ENCODE data around the gene MOV10L1.

MOV10L1 gene

DNA sequence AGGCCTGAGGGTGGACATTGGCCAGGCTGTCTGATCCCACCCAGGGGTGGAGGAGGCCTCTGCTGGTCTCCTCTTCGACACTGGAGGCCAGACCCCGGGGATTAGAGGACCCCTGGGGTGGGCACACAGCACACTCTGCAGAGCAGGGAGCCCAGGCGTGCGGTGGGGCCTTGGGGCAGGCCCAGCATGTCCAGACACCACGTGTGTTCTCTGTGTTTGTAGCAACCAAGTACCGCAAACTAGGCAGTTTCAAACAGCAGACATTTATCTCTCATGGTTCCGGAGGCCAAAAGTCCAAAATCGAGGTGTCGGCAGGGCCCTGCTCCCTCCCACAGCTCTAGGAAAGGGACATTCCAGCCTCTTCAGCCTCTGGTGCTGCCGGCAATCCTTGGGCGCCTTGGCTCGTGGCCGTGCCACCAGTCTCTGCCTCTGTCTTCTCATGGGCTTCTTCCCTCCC is 82.2 kb downstream of the MOV10L1 start:
- Histone ChIP-seq H4K20me1 (ENCODE audit: insufficient read depth, low read length) (no peaks in the 10 kb centered on the region), H3K4me3 (ENCODE audit: low read length) (no peak overlapping the region), H3K4me1 (ENCODE audit: low read length) (peaks cover 32% of the 10 kb centered on the region), H3K27ac (ENCODE audit: low read length) (no peak overlapping the region), H3K4me2 (ENCODE audit: low read length) (no peak overlapping the region), H3K27me3 (ENCODE audit: low read depth, low read length) (peaks cover 7% of the 10 kb centered on the region; the same call in 1 of the 2 replicates), H3K36me3 (replicated peaks; ENCODE audit: low read depth, low read length) (no peaks in the 10 kb centered on the region), H2AFZ (ENCODE audit: low read depth, low read length) (no peak overlapping the region), H3K9me3 (ENCODE audit: insufficient read depth, low read length) (no peaks in the 10 kb centered on the region), H3K79me2 (ENCODE audit: low read length) (no peaks in the 10 kb centered on the region), H3K9ac (ENCODE audit: low read length) (no peak overlapping the region)
- no peak for TF ChIP-seq EZH2phosphoT487 (IDR thresholded peaks at IDR 0.05; ENCODE audit: low read depth)
- TF ChIP-seq, protein P1, sequence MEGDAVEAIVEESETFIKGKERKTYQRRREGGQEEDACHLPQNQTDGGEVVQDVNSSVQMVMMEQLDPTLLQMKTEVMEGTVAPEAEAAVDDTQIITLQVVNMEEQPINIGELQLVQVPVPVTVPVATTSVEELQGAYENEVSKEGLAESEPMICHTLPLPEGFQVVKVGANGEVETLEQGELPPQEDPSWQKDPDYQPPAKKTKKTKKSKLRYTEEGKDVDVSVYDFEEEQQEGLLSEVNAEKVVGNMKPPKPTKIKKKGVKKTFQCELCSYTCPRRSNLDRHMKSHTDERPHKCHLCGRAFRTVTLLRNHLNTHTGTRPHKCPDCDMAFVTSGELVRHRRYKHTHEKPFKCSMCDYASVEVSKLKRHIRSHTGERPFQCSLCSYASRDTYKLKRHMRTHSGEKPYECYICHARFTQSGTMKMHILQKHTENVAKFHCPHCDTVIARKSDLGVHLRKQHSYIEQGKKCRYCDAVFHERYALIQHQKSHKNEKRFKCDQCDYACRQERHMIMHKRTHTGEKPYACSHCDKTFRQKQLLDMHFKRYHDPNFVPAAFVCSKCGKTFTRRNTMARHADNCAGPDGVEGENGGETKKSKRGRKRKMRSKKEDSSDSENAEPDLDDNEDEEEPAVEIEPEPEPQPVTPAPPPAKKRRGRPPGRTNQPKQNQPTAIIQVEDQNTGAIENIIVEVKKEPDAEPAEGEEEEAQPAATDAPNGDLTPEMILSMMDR (IDR thresholded peaks at IDR 0.05; ENCODE audit: low read depth, low read length): no peak

DNA sequence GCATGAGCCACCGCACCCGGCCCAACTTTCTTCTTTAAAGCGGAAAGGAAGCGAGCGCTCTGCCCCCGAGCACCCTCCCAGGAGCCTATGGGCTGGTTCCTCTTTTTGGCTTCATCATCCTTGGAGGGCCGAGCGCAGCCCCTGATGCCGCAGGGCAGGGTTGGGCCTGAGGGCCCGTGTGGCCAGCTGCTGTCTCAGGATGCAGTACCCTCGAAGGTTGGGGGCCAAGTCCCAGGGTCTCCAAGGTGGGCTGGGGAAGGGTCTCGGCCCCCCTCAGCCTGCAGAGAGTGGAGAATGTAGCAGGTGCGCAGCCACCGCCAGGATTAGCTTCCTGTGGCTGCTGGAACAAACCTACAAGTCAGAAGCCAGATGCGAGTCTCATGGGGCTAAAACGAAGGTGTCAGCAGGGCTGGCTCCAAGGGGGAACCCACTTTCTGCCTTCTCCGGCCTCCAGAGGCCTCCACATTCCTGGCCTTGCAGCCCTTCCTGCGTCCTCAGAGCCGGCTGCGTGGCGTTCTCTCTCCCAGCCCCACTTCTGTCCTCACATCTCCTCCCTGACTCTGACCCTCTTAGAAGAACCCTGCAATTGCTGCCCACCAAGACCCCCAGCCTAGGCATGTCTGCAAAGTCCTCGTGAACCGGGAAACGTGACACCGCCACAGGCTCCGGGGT is 83.6 kb downstream of the MOV10L1 start:
- TF ChIP-seq, protein P1 (IDR thresholded peaks at IDR 0.05; ENCODE audit: low read depth, low read length): no peak
- no peak for TF ChIP-seq EZH2phosphoT487 (IDR thresholded peaks at IDR 0.05; ENCODE audit: low read depth)

DNA sequence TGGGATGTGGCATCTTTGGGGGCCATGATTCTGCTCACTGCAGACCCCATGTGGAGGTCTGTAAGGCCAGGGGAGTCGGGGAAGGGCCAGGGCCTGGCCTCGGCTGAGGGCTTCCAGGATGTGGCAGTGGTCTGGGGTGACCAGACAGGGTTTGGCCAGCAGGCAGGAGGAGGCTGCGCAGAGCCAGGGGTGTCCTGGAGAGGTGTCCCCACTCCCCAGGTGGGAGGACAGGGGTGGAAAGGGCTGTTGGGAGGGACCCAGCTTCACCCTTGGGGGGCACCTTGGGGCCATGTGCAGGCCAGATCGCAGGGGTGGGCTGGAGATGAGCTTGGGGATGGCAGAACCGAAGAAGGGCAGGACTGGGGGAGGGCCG is 84.2 kb downstream of the MOV10L1 start:
- no peaks in the 10 kb centered on the region for H4K20me1 ChIP-seq (ENCODE audit: insufficient read depth, low read length)
- no peaks in the 10 kb centered on the region for H3K36me3 ChIP-seq (replicated peaks; ENCODE audit: low read depth, low read length)
- no peaks in the 10 kb centered on the region for H3K79me2 ChIP-seq (ENCODE audit: low read length)
- H3K27me3 ChIP-seq (ENCODE audit: low read depth, low read length): peaks cover 5% of the 10 kb centered on the region; the same call in 1 of the 2 replicates
- H3K4me2 ChIP-seq (ENCODE audit: low read length): no peak overlapping the region
- no peak overlapping the region for H2AFZ ChIP-seq (ENCODE audit: low read depth, low read length)
- H3K9ac ChIP-seq (ENCODE audit: low read length): no peak overlapping the region
- H3K9me3 ChIP-seq (ENCODE audit: insufficient read depth, low read length): no peaks in the 10 kb centered on the region
- no peak overlapping the region for H3K27ac ChIP-seq (ENCODE audit: low read length)
- no peak overlapping the region for H3K4me3 ChIP-seq (ENCODE audit: low read length)
- TF ChIP-seq, protein P1 (IDR thresholded peaks at IDR 0.05; ENCODE audit: low read depth, low read length): no peak
- TF ChIP-seq EZH2phosphoT487 (IDR thresholded peaks at IDR 0.05; ENCODE audit: low read depth): no peak
- H3K4me1 ChIP-seq (ENCODE audit: low read length): peaks cover 32% of the 10 kb centered on the region

More for the DNA sequence above, 83.6 kb downstream of the MOV10L1 start:
- Histone ChIP-seq H3K4me1 (ENCODE audit: low read length) (peaks cover 32% of the 10 kb centered on the region), H3K9ac (ENCODE audit: low read length) (no peak overlapping the region), H3K79me2 (ENCODE audit: low read length) (no peaks in the 10 kb centered on the region), H3K4me3 (ENCODE audit: low read length) (no peak overlapping the region), H3K27ac (ENCODE audit: low read length) (0 out of 2 replicates have a peak overlapping the region, but pooled peaks have one; percentile 11), H3K9me3 (ENCODE audit: insufficient read depth, low read length) (no peaks in the 10 kb centered on the region), H2AFZ (ENCODE audit: low read depth, low read length) (no peak overlapping the region), H3K36me3 (replicated peaks; ENCODE audit: low read depth, low read length) (no peaks in the 10 kb centered on the region), H4K20me1 (ENCODE audit: insufficient read depth, low read length) (no peaks in the 10 kb centered on the region), H3K4me2 (ENCODE audit: low read length) (peak overlapping the region; percentile 50), H3K27me3 (ENCODE audit: low read depth, low read length) (peaks cover 7% of the 10 kb centered on the region; the same call in 1 of the 2 replicates)

DNA sequence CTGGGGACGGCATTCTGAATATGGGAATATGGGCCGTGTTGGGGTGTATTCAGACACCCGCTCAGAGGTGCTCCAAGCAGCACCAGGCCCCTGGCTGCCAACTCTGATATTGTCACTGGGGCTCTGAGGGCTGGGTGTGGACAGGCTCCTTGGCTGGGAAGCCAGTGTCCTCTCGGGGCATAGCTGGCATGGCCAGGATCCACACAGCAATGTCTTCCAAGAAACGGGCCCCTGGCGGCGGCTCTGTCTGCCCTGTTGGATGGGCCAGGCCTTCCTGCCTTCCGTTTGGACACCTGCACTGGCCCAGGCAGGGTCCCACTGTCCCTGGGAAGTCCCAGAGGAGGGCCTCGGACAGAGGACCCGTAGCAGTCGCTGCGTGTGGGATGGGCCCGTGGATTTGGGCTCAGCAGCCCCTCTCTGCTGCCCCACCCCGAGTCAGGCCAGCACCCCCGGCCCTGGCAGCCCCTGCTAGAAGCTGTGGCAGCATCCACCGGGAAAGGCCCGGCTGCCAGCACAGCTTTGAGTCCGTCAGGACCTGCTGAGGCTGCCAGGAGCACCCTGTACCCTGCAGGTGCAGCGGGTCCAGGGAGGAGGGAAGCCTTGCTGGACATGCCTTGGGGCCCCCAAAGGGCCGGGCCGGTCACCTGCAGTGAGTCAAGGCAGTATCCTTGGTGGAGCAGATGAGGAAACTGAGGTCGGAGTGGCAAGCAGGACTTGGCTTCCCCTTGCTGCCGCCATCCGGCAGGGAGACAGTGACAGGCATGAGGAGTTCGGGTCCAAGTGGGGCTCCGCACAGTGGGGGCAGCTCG is 84.8 kb downstream of the MOV10L1 start:
- Histone ChIP-seq H3K36me3 (replicated peaks; ENCODE audit: low read depth, low read length) (no peaks in the 10 kb centered on the region), H3K9me3 (ENCODE audit: insufficient read depth, low read length) (no peaks in the 10 kb centered on the region), H3K27me3 (ENCODE audit: low read depth, low read length) (no peaks in the 10 kb centered on the region), H3K4me1 (ENCODE audit: low read length) (peaks cover 28% of the 10 kb centered on the region), H3K4me3 (ENCODE audit: low read length) (no peak overlapping the region), H3K4me2 (ENCODE audit: low read length) (no peak overlapping the region), H2AFZ (ENCODE audit: low read depth, low read length) (no peak overlapping the region), H3K9ac (ENCODE audit: low read length) (no peak overlapping the region), H3K27ac (ENCODE audit: low read length) (no peak overlapping the region), H4K20me1 (ENCODE audit: insufficient read depth, low read length) (no peaks in the 10 kb centered on the region), H3K79me2 (ENCODE audit: low read length) (no peaks in the 10 kb centered on the region)
- TF ChIP-seq EZH2phosphoT487 (IDR thresholded peaks at IDR 0.05; ENCODE audit: low read depth): no peak
- TF ChIP-seq, protein P1 (IDR thresholded peaks at IDR 0.05; ENCODE audit: low read depth, low read length): no peak
